8988T (cell line): ENCODE measurements around the gene IFT52.
"Not testable (repeated sequence)": the region's sequence is repeated elsewhere in the genome, so short reads cannot be mapped to it uniquely, and the experiment has no call there.

Source experiments
- DNase-seq: peaks from one replicate; pipeline ENCODE4 v3.0.0; 2011

The IFT52 gene

DNA sequence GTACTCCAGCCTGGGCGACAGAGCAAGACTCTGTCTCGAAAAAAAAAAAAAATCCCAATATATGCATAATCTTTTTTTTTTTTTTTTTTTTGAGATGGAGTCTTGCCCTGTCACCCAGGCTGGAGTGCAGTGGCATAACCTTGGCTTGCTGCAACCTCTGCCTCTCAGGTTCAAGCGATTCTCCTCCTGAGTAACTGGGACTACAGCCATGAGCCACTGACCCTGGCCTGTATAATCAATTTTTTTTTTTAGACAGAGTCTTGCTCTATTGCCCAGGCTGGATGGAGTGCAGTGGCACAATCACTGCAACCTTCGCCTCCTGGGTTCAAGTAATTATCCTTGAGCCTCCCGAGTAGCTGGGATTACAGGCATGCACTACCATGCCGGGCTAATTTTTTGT is 64.4 kb downstream of the IFT52 start:
- DNase-seq, result not testable (repeated sequence)

DNA sequence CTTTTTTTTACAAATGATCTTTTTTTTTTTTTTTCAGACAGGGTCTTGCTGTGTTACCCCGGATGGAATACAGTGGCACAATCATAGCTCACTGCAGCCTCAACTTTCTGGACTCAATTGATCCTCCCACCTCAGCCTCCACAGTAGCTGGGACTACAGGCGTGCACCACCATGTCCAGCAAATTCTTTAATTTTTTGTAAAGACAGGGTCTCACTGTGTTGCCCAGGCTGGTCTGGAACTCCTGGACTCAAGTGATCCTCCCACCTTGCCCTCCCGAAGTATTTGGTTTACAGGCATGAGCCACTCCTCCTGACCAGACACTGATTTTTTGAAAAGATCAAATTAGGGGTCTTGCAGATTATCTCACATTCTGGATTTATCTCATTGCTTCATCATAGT is 65.2 kb downstream of the IFT52 start:
- no peak for DNase-seq

DNA sequence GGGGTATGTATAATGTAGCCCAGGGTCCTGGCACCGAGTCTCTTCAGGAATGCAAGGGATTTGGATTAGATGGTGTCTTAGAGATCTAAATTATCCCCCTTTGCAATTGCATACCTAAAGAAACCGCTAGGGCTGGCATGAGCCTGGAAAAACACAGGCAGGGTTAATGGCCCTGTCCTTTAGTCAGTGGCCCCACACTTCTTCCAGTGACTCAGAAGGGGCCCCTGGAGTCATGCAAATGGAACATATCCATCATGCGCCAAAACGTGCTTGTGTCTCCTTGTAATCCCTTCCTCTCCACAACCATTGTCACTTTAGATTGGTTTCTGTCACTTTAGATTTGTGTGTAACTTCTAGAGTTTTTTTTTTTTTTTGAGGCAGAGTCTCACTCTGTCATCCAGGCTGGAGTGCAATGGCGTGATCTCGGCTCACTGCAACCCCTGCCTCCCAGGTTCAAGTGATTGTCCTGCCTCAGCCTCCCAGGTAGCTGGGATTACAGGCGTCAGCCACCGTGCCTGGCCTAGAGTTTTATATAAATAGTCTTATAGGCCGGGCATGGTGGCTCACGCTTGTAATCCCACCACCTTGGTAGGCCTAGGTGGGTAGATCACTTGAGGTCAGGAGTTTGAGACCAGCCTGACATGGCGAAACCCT is 67.5 kb downstream of the IFT52 start:
- DNase-seq, result no peak

DNA sequence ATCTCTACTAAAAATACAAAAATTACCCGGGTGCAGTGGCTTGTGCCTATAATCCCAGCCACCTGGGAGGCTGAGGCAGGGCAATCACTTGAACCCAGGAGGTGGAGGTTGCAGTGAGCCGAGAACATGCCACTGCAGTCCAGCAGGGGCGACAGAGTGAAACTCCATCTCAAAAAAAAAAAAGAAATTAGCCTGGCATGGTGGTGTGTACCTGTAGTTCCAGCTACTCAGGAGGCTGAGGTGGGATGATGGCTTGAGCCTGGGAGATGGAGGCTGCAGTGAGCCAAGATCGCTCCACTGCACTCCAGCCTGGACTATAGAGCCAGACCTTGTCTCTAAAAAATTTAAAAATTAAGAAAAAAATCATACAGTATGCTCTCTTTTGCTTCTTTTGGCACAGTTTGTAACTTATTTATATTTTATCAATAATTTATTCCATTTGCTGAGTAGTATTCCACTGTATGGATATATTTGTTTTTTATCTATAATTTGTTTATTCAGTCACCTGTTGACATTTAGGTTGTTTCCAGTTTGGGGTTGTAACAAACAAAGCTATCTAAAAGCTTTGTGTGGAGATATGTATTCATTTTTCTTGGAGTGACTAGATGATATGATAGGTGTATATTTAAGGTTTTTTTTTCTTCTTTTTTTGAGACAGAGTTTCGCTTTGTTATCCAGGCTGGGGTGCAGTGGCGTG is 68.1 kb downstream of the IFT52 start:
- DNase-seq, result no peak

DNA sequence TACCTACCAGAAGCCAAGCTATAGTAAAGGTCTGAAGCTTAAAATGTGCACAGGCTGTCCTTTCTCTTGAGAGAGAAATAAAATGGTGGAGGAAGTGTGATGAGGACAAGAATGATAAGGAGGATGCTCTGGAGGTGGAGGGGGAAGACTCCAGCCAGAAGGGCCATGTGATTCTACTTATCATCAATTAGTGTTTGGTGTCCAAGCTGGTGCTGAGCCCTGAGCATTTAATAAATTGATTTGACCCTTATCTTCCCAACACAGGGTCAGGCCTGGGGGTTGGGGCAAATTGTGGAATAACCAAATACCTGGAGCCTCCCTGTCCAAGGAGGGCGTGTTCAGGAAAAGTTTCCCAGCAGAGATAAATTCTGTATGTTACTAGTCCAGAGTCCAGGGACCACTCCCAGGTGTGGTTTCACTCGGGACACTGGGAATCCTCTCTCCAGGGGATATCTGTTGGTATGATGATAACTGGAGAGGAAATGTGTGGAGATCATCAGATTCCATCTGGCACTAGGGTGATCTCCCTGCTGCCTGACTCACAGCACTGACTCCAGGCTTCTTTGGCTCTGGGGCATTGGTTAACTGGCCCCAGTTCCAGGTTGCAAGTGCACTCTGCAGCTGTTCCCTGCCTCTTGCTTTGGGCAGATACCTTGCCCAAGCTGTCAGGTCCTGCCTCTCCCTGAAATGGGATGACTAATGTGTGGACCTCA is 72.4 kb downstream of the IFT52 start:
- no peak for DNase-seq

DNA sequence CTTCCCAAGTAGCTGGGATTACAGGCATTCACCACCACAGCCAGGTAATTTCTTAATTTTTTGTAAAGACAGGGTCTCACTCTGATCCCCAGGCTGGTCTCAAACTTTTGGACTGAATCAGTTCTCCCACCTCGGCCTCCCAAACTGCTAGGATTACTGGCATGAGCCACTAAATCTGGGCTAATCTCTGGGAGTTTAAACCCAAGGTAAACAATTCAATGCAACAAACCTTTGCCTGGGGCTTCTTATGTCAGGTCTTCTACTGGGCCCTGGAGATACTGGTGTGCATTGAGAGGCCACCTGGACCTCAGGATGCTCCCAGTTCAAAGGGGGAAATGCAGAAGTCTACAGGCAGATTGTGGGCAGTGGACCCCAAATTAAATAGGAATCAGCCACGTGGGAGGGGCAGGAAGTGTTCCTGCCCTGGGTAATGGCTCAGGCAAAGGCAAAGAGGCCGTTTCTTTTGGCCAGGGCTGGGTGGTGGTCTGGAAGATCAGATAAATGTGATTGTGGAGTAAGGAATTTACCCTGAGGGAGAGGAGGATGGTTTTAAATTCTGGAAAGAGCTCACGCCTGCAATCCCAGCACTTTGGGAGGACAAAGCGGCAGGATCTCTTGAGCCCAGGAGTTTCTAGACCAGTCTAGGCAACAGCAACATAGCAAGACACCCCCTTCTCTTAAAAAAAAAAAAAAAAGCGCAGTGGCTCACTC is 74.9 kb downstream of the IFT52 start:
- no peak for DNase-seq

DNA sequence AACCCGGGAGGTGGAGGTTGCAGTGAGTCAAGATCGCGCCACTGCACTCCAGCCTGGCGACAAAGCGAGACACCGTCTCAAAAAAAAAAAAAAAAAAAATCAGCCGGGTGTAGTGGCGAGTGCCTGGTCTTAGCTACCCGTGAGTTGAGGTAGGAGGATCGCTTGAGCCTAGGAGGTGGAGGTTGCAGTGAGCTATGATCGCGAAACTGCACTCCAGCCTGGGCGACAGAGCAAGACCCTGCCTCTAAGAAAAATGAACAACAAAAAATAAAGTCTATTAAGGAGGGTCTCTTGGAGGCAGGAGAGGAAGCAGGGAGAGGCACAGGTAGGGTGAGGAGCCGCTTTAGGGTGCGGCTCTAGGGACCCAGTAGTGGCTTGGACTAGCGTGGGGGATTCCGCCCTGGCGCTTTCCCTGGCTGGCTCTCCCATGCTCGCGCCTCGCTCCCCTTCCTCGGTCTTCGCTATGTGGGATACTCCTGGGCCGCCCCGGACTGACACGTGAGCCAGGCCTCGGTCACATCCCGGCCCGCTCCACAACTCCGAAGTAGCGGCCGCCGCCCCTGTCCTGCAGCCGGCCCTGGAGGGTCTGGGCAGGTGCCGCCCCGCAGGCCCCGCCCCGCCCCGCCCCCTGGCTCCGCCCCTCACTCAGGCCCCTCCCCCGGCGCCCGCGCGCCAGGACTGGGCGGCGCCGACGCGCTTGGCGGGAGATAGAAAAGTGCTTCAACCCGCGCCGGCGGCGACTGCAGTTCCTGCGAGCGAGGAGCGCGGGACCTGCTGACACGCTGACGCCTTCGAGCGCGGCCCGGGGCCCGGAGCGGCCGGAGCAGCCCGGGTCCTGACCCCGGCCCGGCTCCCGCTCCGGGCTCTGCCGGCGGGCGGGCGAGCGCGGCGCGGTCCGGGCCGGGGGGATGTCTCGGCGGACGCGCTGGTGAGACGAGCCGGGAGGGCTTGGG is 75.9 kb downstream of the IFT52 start, which contains the start of gene MYBL2:
Gene MYBL2 (plus strand): TSS at position 739 of the 953 bp plus-strand sequence. CDS start 170 bp downstream, at position 909.
- peak; percentile 60 for DNase-seq

DNA sequence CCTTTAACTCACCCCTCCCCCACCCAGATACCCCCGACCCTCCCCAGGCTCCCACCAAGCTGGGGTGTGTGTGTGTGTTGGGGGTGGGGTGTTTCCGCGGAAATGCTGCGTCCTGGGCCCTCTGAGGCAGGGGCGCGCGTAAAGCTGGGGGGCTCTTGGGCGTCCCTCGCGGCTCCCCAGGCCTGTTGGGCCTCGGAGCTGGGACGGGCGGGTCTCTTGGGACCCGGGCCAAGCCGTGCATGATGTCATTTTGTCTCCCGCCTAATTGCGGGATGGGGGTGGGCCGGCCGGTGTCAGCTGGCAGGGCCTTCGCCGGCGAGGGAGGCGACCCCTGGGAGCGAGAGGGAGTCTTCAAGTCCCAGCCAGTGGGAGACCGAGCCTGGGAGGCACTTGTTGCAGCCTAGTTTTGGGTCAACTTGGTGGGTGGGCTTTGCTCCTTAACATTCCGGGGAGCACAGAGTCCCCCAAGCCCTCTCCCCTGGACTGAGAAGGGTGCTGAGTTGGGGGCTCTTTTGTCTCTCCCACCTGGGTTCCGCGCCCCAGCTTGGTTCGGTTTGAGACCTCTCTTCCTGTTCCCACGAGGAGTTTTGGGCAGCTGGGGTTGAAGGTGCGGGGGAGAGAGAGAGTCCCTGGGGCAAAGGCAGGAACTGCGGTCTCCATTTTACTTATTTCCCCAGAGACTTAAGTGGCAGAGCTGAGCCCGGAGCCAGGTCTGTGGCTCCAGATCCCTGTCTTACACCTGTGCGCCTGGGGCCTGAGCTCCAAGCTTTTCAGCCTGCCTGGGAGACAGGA is 76.8 kb downstream of the IFT52 start:
- peak; percentile 38 for DNase-seq

DNA sequence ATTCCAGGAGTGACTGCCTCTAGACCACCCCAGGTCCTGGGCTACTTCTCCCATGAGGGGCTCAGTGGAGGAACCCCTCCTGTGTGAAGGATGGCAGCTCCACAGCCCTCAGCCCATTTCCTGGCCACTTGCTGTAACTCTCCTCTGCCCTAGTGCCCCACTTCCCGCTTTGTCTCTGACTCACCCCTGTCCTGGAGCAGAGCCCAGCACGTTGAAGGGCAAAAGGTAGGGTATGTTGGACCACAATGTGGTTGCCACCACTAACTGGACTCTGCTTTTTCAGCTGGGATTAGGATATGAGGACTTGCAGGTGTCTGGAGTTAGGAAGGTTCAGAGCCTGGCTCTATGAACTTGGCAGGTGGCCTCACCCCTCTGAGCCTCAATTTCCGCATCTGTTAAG is 78.6 kb downstream of the IFT52 start:
- DNase-seq, result no peak

DNA sequence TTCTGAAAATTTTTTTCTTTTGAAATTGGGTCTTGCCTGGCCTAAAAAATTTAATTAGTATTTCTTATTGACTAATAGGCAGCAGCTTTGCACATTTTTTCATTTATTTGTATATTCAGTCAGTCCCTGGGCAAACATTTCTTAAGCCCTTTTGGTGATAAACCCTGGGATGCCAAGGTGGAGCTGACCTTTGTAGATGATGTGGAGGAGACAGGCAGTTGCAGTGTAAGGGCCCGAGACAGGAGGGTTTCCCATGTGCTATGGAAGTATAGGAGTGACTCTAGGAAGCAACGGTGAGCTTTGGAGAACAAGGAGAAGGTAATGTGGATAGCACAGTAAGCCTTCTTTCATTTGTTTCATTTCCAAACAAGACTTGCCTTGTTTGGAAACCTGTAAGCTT is 79.7 kb downstream of the IFT52 start:
- no peak for DNase-seq

DNA sequence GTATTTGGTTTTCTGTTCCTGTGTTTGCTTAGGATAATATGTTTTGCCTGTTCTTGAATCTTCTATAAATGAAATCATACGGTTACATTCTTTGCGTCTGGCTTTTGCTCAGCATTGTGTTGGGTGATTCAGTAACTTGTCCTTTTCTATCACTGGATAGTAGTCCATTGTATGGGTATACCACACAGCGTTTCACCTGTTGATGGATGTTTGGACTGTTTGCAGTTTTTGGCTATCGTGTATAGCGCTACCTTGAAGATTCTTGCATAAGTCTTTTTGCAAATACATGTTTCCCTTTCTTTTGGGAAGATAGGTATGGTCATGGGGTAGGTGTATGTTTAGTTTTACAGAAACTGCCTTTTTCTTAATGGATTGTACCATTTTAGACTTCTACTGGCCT is 85.6 kb downstream of the IFT52 start:
- no peak for DNase-seq

DNA sequence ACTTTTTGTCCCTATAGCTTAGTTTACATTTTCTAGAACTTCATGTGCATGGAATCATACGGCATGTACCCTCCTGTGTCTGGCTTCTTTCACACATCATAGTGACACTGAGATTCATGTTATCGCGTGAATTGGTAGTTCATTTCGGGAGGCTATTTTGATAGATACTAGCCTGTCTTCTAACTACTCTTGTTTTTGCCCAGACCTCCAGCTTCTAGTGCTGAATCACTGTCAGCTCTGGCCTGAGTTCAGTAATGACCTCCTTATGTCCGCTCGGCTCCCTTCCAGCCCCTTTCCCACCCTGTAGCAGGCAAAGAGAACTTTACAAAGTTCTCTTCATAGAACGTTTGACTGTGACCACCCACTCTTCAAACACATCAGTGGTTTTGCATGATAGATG is 90.2 kb downstream of the IFT52 start:
- DNase-seq, result no peak

DNA sequence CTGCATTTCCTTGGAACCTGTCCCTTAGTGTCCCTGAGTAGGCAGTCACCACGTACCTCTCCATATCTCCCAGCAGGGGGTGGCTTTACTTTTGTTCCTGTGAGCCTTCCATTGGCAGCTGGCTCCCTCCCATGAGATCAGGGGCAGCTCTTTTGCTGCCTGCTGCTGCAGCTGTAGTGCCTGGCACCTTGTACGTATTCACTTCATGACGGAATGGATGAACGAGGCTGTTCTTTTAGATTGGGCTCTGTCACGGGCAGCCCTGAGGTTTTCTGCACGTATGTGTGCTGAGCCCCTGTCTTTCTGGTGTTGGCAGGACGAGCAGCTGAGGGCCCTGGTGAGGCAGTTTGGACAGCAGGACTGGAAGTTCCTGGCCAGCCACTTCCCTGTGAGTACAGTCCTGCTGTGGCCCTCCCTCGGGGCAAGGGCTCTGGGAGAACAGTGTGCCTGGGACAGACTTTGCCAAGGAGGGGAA is 90.8 kb downstream of the IFT52 start:
- DNase-seq, result no peak

DNA sequence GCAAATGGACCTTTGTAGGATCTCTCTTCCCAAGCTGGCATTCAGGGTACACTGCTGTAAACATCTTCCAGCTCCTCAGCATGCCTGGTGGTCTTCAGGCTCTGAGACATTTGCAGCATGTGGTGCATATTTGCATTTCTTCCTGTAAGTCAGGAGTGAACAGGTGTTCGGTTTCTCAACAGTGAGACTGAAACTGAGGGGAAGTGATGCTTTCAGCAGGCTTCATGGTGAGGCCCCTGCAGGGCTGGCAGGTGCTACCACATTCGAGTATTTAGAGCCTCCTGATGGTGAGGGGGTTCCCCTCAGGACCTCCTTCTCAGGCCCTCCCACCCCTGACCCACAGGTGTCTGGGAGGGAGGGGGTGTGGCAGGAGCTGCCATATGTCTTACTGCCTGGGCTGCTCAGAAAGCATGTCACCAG is 91.3 kb downstream of the IFT52 start:
- DNase-seq, result no peak

DNA sequence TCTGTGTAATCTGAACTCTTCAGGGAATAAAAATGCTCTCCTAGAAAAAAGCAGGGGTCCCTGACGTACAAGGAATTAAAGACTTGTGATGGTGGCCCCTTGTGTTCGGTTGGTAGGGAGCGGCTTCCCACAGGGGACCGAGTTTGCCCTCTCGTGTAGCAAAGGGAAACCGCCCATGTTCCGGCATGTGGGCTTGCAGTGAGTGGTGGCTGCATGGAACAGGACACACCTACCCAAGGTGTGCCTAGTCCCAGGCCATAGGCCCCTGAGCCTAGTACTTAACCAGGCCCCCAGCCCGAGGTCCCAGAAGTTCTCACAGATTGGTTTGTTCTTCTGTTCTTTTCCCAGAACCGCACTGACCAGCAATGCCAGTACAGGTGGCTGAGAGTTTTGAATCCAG is 91.7 kb downstream of the IFT52 start:
- no peak for DNase-seq

DNA sequence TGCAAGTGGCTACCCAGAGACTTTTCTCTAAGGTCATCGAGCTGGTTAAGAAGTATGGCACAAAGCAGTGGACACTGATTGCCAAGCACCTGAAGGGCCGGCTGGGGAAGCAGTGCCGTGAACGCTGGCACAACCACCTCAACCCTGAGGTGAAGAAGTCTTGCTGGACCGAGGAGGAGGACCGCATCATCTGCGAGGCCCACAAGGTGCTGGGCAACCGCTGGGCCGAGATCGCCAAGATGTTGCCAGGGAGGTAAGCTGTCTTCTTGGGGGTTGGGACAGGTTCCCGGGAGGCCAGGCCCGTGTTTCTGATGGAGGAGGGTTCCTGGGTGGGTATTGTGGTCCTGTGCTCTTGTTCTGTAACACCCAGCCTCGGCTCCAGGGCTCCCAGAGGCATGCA is 96.1 kb downstream of the IFT52 start:
- DNase-seq, result no peak

DNA sequence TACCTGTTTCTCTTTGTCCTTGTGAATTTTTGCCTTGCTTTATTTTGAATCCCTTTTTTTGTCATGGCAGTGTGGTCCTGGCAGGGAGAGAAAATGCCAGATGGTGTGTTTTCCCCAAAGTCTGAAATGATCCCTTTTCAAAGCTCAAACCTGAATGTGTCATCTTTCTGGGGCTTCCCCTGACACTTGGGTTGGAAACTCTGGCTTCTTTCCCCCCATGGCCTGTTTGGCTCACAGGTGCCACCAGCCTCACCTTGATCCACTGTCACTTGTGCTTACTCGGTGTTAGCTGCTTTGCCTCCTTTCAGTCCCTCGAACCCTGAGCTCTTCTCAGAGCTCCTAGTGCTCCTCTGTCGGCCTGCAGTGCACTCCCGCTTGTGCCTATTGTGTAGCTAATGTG is 98.4 kb downstream of the IFT52 start:
- no peak for DNase-seq

DNA sequence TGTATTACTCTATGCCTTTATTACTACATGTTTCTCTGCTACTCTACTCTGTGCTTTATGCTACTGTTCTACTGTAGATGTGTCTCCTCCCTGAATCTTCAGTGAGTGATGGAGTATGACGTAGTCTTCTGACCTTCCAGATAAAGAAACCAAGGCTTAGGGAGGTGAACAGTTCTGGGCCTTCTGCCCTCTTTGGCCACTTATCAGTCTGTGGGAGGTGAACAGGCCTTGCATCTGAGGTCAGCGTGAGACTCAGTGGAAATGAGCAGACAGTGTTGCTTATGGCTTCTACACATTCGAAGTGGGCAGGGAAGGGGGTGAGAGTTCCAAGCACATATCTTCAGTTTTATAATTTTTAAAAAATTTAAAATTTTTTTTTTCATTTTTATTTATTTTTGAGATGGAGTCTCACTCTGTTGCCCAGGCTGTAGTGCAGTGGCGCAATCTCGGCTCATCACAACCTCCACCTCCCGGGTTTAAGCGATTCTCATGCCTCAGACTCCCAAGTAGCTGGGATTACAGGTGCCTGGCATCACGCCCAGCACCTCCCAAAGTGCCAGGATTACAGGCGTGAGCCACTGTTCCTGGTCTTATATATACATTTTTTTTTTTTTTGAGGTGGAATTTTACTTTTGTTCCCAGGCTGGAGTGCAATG is 100.3 kb downstream of the IFT52 start:
- no peak for DNase-seq

DNA sequence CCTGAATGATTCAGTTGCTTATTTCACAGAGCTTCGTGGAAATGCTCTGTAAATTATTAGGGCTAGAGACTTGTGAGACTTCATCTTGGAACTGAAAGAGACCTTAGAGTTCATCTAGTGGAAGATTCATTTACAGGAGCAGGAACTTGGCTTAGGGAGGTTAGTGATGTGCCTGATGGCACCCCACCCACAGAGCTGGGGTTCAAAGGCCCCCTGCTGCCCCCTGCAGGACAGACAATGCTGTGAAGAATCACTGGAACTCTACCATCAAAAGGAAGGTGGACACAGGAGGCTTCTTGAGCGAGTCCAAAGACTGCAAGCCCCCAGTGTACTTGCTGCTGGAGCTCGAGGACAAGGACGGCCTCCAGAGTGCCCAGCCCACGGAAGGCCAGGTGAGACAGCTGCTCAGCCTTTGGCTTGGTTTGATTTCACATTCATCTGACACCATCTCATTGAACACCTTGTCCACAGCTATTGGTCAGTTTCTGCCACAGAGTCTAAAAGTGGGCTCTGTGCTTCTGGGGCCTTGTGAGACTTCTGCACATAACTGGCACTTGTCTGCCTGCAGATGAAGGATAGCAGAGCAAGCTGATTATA is 101.3 kb downstream of the IFT52 start:
- DNase-seq, result peak; percentile 57

DNA sequence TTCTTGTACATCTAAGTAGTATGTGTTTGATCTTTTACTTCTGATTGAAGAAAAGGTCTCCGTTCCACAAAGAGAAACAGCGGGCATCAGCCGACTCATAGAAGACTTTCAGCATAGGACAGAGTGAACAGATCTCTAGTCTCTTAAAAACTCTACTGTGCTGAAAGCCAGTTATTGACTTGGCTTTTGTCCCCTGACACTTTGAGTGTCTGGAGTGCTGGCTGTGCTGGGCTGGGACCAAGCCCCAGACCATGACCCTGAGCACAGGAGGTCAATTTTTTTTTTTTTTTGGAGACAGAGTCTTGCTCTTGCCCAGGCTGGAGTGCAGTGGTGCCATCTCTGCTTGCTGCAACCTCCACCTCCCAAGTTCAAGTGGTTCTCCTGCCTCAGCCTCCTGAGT is 104.0 kb downstream of the IFT52 start:
- DNase-seq, result no peak
